ENCODE data around the gene HHAT. TPM values are rescaled to one million over a fixed set of nuclear protein-coding genes. Genes with fewer than 3 reads are reported as not detected.

The HHAT gene
- total RNA-seq, 4 donors from 2014 or later: 4.8 to 5.9 (median 5.3) TPM

DNA sequence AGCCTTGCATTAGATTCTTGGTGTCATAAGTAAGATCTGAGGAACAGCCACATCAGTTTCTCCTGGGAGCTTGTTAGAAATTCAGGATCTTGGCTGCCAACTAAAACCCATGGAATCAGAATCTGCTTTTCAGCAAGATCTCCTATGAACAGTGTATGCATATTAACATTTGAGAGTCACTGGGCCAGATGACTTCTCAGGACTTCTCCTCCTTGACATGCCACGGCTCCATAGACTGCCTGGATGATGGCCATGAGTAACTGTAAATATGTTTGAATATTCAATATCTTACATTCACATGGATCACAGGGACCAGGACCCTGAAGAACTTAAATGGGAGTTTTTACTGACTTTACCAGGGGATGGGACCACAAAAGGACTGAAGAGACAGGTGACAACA lies 148.0 kb downstream of the HHAT start:
- 94 to 95% methylated on average over 1 of the region's 1 CpG for WGBS, 2 donors
- Histone ChIP-seq H3K36me3 (peaks cover 0 to 17% (median 0%) of the 10 kb centered on the region in 3 donors), H3K27me3 (no peaks in the 10 kb centered on the region), H3K4me1 (no peaks in the 10 kb centered on the region), H3K4me3 (no peak overlapping the region), H3K9me3 (no peaks in the 10 kb centered on the region), H3K27ac (no peak overlapping the region)
- TF ChIP-seq POLR2A (IDR thresholded peaks at IDR 0.05) (no peak), EP300 (IDR thresholded peaks at IDR 0.05) (no peak), CTCF (IDR thresholded peaks at IDR 0.05) (no peak)
- DNase-seq (ENCODE audit: low spot score in 2 of 2): no peak

DNA sequence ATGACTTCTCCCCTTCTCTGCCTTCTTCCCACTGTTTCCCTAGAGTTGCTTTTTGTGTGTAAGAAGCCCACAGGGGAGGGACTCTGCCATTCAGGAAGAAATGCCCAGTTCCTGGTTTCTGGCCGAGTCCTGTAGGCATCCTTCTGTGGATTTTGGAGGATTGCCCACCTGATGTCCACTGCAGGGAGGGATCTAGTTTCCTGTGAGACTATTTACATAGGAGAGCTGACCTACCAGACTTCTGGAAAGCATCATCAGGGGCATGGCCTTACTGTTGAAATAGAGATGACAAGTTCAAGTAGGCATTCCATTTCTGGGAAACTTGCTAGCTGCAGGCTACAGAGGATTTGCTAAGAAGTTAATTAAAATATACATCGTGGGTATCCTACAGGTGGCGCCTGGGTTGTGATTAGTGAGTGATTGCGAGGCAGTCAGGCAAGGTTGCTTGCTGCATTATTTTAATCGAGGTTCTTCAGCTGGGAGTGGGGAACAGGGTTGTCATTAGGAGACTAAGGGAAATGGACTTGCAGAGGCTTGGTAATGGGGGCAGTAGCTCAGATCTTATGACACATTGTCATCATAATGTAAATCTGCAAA lies 148.7 kb downstream of the HHAT start:
- TF ChIP-seq POLR2A (IDR thresholded peaks at IDR 0.05) (no peak), CTCF (IDR thresholded peaks at IDR 0.05) (no peak), EP300 (IDR thresholded peaks at IDR 0.05) (no peak)
- 72 to 80% methylated on average over 5 of the region's 5 CpGs for WGBS, 2 donors

GRCh38 chr1:210478820-210479219 lies 150.1 kb downstream of the HHAT start:
- no peak overlapping the region for H3K27ac ChIP-seq
- 95 to 97% methylated on average over 5 of the region's 5 CpGs for WGBS, 2 donors
- H3K27me3 ChIP-seq: no peaks in the 10 kb centered on the region
- peaks cover 0 to 17% (median 0%) of the 10 kb centered on the region in 3 donors for H3K36me3 ChIP-seq
- no peaks in the 10 kb centered on the region for H3K9me3 ChIP-seq
- no peak for TF ChIP-seq POLR2A (IDR thresholded peaks at IDR 0.05)
- no peak for TF ChIP-seq EP300 (IDR thresholded peaks at IDR 0.05)
- TF ChIP-seq CTCF (IDR thresholded peaks at IDR 0.05): no peak
- H3K4me1 ChIP-seq: peaks cover 0 to 3% (median 0%) of the 10 kb centered on the region in 4 donors
- no peak for DNase-seq (ENCODE audit: low spot score in 2 of 2)
- no peak overlapping the region for H3K4me3 ChIP-seq

More for the DNA sequence above, 148.7 kb downstream of the HHAT start:
- Histone ChIP-seq H3K4me3 (no peak overlapping the region), H3K4me1 (no peaks in the 10 kb centered on the region), H3K9me3 (no peaks in the 10 kb centered on the region), H3K27me3 (no peaks in the 10 kb centered on the region), H3K27ac (no peak overlapping the region), H3K36me3 (peaks cover 0 to 17% (median 0%) of the 10 kb centered on the region in 3 donors)
- no peak for DNase-seq (ENCODE audit: low spot score in 2 of 2)

GRCh38 chr1:210482491-210482890 lies 153.8 kb downstream of the HHAT start:
- no peak overlapping the region for H3K4me3 ChIP-seq
- H3K27ac ChIP-seq: no peak overlapping the region
- peaks cover 0 to 3% (median 0%) of the 10 kb centered on the region in 4 donors for H3K4me1 ChIP-seq
- H3K36me3 ChIP-seq: no peaks in the 10 kb centered on the region
- no peaks in the 10 kb centered on the region for H3K27me3 ChIP-seq
- 62 to 65% methylated on average over 6 of the region's 6 CpGs for WGBS, 2 donors
- H3K9me3 ChIP-seq: no peaks in the 10 kb centered on the region
- TF ChIP-seq POLR2A (IDR thresholded peaks at IDR 0.05) (no peak), CTCF (IDR thresholded peaks at IDR 0.05) (no peak), EP300 (IDR thresholded peaks at IDR 0.05) (no peak)
- no peak for DNase-seq (ENCODE audit: low spot score in 2 of 2)

DNA sequence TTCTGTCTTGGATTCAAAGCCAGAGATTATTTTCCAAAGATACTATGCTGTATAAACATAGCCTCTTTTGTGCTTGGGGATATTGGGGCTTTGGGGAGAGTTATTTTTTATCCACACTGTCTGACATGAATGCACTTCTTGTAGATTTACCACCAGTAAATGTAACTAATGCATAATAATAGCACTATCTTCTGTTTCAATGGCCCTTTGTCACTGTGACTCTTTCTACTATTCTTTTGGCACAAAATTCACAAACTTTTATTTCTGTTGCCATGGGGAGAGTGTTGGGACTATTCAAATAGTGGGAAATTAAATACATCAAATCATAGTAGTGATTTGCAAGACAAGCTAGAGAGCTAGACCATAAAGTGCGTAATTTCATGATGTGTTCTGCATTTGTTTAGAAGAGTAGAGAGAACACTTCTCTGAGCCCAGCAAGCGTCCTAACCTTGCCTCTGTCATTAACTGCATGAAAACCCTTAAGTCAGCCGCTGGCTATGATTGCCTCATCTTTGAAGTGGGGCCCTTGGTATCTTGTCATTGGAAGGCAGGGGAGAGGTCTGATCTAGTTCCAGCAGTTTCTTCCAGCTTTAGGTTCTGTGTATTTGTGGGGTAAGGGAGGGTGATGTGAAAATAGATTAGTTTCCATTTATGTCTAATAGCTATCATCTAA lies 154.4 kb downstream of the HHAT start:
- Histone ChIP-seq H3K4me1 (peaks cover 0 to 3% (median 0%) of the 10 kb centered on the region in 4 donors), H3K4me3 (no peak overlapping the region), H3K9me3 (no peaks in the 10 kb centered on the region), H3K36me3 (no peaks in the 10 kb centered on the region), H3K27me3 (no peaks in the 10 kb centered on the region), H3K27ac (no peak overlapping the region)
- DNase-seq (ENCODE audit: low spot score in 2 of 2): no peak
- 46 to 56% methylated on average over 3 of the region's 3 CpGs for WGBS, 2 donors
- TF ChIP-seq POLR2A (IDR thresholded peaks at IDR 0.05): no peak
- no peak for TF ChIP-seq CTCF (IDR thresholded peaks at IDR 0.05)
- TF ChIP-seq EP300 (IDR thresholded peaks at IDR 0.05): no peak
